Erythroblast (primary cell): ENCODE results near the gene NUP43.

ENCODE experiments used
- GATA1 ChIP-seq: IDR thresholded peaks from 2 replicates; pipeline ENCODE4 v1.6.1; 2011; ENCODE audit warnings: low read depth, mild to moderate bottlenecking, control low read depth, low read length, moderate library complexity
- POLR2A ChIP-seq: IDR thresholded peaks from 2 replicates; pipeline ENCODE4 v1.6.1; 2011; ENCODE audit warnings: mild to moderate bottlenecking, low read length

GRCh38 chr6:149723771-149724417, 22.4 kb downstream of the NUP43 start:
- TF ChIP-seq POLR2A (no peak), GATA1 (no peak)
